Activated CD8-positive, alpha-beta memory T cell treated with anti-CD3 and anti-CD28 coated beads for 48 hours (primary cell): ENCODE measurements around the gene COQ4.

Experiments used
- DNase-seq, 3 experiments: peaks; one replicate each; pipeline ENCODE4 v3.0.0-alpha.2; 2020; ENCODE audit warnings: low read depth in 2 of 3, low spot score in 2 of 3

COQ4 gene

DNA sequence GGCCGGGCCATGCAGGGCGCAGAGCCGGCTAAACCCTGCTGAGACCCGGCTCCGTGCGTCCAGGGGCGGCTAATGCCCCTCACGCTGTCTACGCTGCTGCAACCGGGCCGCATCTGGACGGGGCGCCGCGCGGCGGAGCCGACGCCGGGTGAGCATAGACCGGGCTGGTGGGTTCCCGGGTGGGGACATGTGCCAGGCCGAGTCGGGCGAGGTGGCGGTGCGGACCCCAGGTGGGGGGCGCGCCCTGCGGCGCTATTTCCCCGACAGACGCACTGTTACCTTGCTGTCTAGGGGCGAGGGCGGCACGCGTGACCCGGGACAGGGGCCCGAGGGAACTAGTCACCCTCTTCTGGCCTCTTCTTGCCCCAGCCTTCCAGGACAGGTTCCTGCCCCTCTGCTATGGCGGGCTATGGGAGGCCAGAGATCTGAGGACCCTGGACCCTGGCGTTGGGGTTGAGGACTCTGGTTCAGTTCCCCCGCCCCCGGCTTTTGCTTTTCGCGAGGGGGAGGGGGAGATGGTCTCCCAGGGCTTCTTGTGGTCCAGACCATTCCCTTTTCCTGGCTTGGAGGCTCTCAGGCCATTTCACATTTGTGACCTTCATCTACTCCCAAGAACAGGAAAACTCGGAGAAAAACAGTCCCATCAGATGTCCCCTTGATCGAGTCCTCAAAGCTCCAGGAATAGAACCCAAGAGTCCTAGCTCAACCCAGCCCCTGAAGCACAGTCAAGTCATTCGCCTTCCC is 18.2 kb downstream of the COQ4 start:
- peak in 2 of 3 experiments; percentile 15 to 24 for DNase-seq

GRCh38 chr9:128341435-128341849 is 18.8 kb downstream of the COQ4 start:
- DNase-seq, result peak; percentile 24 to 47 (median 33)

- DNase-seq, result no peak
Observed at GRCh38 chr9:128342971-128343680, 20.5 kb downstream of the COQ4 start.

GRCh38 chr9:128343855-128344254 is 21.2 kb downstream of the COQ4 start:
- no peak for DNase-seq

DNA sequence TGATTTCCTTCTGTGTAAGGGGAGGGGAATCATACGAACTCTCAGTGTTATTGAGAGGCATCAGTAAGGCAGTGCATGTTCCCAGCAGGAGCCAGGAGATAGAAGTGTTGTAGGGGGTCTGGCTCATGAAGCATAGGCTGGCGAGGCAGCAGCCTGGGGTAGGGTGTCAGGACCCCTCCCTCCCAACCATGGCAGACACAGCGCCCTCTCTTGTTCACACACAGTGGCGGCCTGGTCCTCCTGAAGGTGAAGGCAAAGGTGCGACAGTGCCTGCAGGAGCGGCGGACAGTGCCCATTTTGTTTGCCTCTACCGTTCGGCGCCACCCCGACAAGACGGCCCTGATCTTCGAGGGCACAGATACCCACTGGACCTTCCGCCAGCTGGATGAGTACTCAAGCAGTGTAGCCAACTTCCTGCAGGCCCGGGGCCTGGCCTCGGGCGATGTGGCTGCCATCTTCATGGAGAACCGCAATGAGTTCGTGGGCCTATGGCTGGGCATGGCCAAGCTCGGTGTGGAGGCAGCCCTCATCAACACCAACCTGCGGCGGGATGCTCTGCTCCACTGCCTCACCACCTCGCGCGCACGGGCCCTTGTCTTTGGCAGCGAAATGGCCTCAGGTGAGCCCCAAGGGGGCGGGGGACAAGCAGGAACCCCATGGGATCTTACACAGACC is 22.4 kb downstream of the COQ4 start:
- DNase-seq, result no peak

DNA sequence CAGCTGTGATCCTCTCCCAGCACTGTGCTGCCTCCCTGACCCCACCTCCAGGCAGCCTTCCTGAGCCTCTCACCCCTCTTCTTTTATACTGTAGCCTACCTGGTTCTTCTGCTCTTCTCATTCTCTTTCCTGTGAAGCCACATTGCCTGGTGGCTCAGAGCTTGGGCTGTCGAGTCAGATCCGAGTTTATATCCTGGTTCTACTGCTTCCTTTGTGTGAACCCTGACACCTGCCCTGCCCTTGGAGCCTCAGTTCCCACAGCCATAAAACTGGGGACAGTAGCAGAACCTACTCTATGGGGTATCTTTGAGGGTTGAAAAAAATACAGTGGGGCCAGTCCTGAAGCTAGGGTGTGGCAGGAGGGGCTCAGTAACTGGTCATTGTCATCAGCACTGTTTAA is 26.5 kb downstream of the COQ4 start:
- no peak for DNase-seq

- DNase-seq, result no peak
Observed at GRCh38 chr9:128349772-128350171, 27.1 kb downstream of the COQ4 start.

DNA sequence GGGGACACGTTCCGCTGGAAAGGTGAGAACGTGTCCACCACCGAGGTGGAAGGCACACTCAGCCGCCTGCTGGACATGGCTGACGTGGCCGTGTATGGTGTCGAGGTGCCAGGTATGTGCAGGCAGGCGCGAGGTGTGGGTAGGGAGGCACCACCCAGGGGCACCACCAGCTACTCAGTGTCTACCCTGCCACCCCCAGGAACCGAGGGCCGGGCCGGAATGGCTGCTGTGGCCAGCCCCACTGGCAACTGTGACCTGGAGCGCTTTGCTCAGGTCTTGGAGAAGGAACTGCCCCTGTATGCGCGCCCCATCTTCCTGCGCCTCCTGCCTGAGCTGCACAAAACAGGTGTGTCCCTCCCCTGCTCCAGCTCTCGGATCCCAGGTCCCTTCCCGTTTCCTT is 32.8 kb downstream of the COQ4 start:
- DNase-seq, result no peak

GRCh38 chr9:128358090-128358489 is 35.5 kb downstream of the COQ4 start:
- no peak for DNase-seq

GRCh38 chr9:128358861-128359260 is 36.2 kb downstream of the COQ4 start:
- no peak for DNase-seq

DNA sequence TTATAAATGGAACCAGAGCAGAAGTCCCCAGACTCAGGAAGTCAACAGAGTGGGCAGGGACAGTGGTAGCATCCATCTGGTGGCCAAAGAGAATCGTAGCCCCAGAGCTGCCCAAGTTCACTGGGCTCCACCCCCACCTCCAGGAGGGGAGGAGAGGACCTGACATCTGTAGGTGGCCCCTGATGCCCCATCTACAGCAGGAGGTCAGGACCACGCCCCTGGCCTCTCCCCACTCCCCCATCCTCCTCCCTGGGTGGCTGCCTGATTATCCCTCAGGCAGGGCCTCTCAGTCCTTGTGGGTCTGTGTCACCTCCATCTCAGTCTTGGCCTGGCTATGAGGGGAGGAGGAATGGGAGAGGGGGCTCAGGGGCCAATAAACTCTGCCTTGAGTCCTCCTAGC is 38.2 kb downstream of the COQ4 start:
- DNase-seq, result no peak

DNA sequence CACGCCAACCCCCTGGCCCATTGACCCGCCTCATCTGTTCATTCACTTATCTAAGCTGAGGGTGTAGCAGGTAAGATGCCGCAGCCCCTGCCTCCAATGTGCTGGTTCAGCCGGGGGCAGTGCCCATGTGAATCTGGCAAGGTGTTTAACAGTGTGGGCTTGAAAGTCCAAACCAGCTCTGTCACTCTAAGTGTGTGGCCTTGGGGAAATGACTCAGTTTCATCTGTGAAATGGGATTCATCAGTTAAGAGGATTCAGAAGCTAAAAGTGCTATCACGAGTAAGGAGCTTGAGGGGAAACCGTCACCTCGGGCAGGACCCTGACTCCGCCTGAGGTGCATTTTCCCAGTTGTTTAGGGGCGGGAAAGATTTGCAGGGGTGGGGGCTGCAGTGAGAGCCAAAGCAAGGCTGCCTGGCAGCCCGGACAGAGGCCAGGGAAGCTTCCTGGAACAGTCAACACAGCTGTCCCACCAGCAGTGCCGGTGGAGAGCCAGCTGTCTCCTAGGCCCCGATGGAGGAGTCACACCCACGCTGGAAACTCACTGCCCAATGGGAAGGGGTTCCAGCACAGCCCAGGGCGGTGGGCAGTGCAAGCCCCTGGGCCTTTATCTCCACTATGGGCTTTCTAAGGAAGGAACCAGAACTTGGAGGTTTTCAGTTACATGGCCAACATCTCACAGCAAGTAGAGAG is 38.8 kb downstream of the COQ4 start:
- DNase-seq, result no peak

DNA sequence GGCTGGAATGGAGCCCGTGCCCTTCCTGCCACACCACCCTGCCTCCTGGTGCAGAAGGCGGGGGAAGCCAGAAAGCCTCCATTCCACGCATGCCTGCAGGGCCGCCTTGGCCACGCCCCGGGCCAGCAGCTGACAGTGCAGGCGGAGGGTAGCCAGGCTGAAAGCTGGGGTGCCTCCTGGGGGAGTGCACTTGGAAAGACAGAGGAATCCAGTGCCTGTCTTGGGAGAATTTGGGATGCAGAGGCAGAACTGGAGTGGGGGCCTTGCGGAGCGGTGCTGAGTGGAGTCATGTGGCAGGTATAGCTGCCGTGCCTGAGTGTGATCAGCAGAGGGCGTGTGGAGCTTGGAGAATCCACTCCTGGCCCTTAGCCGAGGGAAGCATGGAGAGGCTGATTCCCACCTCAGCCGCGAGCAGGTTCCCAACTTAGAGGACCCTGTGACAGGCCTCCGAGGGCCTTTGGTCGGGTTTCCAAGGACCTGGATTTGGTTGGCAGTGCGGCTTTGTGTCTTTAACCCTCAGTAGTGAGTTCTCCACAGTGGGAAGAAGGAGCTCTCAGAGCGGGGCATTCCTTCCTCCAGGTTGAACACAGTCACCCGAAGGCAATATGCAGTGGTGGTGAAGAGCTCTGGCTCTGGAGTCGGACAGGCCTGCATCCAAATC is 39.5 kb downstream of the COQ4 start:
- peak in 2 of 3 experiments; percentile 49 to 51 for DNase-seq

GRCh38 chr9:128362774-128363173 is 40.1 kb downstream of the COQ4 start:
- DNase-seq, result no peak

GRCh38 chr9:128365525-128365924 is 42.9 kb downstream of the COQ4 start:
- DNase-seq, result no peak

- DNase-seq, result no peak
Observed at GRCh38 chr9:128369024-128369706, 46.5 kb downstream of the COQ4 start.

DNA sequence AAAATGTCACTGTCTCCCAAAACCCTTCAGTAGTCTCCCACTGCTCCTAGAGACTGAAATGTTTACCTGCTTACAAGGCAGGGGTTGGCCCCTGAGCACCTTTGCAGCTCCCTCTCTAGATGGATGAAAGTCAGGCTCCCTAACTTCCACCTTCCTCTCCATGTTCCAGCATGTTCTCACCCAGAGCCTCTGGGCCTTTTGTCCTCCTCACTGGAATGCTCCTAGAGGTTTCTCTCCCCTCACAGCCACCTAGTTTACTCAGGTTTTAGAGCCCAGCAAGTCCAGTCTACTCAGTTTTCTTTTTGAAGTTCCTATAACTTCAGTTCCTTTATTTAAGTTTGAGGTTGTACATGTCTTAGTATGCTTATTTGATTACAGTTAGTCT is 47.7 kb downstream of the COQ4 start:
- no peak for DNase-seq

GRCh38 chr9:128370752-128371629 is 48.4 kb downstream of the COQ4 start, which contains the start of gene URM1:
TSS of gene URM1 (plus strand) at chr9:128371374. CDS start at chr9:128371381, 7 bp downstream.
- DNase-seq, result peak; percentile 82 to 92 (median 86)

DNA sequence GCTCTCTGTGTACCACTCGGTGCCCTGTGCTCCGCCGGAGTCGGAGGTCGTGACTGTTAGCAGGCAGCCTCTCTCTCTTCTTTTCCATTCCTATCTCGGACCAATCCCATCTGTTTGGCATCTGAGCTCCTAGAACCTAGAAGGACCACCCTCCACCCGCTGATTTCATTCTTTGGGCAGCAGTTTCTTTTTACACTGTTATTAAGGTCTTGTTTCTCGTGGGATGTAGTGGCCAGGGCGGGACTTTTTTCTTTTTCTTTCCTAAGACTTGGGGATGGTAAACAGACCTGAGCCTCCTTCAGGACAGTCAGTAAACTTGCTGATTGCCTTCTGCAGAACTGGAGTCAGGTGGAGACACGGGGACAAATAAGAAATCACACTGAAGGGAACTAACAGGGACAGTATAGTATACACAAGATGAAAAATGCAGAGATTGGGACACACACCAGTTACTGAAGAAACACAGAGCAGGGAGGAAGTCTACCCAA is 49.0 kb downstream of the COQ4 start:
- no peak for DNase-seq
